ENCODE data around the gene PRKCE. TPM values are rescaled to one million over a fixed set of nuclear protein-coding genes. Genes with fewer than 3 reads are reported as not detected.

PRKCE gene
- total RNA-seq, 1 donor from 2014 or later: 18.4 TPM

- DNase-seq (ENCODE audit: low spot score in 2 of 2, unreplicated experiment in 2 of 2): no peak
- H3K4me1 Mint-ChIP-seq: peaks cover 9% of the 10 kb centered on the region
These were observed 575.1 kb downstream of the PRKCE start for GRCh38 chr2:46226620-46227019.

GRCh38 chr2:46227022-46227421 is 575.5 kb downstream of the PRKCE start:
- H3K4me1 Mint-ChIP-seq: peaks cover 9% of the 10 kb centered on the region
- no peak overlapping the region for H3K27ac Mint-ChIP-seq
- no peak for TF ChIP-seq CTCF (IDR thresholded peaks at IDR 0.05; ENCODE audit: unreplicated experiment)
- DNase-seq (ENCODE audit: low spot score in 2 of 2, unreplicated experiment in 2 of 2): no peak
- no peak overlapping the region for H3K4me3 Mint-ChIP-seq
- no peaks in the 10 kb centered on the region for H3K27me3 Mint-ChIP-seq (ENCODE audit: low read depth)
- peaks cover 12% of the 10 kb centered on the region for H3K9me3 Mint-ChIP-seq
- no peaks in the 10 kb centered on the region for H3K36me3 Mint-ChIP-seq

More at GRCh38 chr2:46226620-46227019, 575.1 kb downstream of the PRKCE start:
- Mint-ChIP-seq H3K27ac (no peak overlapping the region), H3K9me3 (peaks cover 12% of the 10 kb centered on the region), H3K4me3 (no peak overlapping the region), H3K27me3 (ENCODE audit: low read depth) (no peaks in the 10 kb centered on the region), H3K36me3 (no peaks in the 10 kb centered on the region)
- no peak for TF ChIP-seq CTCF (IDR thresholded peaks at IDR 0.05; ENCODE audit: unreplicated experiment)

- TF ChIP-seq CTCF (IDR thresholded peaks at IDR 0.05; ENCODE audit: unreplicated experiment): no peak
- H3K27ac Mint-ChIP-seq: no peak overlapping the region
- H3K4me3 Mint-ChIP-seq: no peak overlapping the region
- H3K27me3 Mint-ChIP-seq (ENCODE audit: low read depth): no peaks in the 10 kb centered on the region
- peaks cover 9% of the 10 kb centered on the region for H3K4me1 Mint-ChIP-seq
- peaks cover 9% of the 10 kb centered on the region for H3K9me3 Mint-ChIP-seq
- DNase-seq (ENCODE audit: low spot score in 2 of 2, unreplicated experiment in 2 of 2): no peak
- no peaks in the 10 kb centered on the region for H3K36me3 Mint-ChIP-seq
These were observed 576.3 kb downstream of the PRKCE start for GRCh38 chr2:46227674-46228289.

- no peak for TF ChIP-seq CTCF (IDR thresholded peaks at IDR 0.05; ENCODE audit: unreplicated experiment)
- no peaks in the 10 kb centered on the region for H3K36me3 Mint-ChIP-seq
- no peak for DNase-seq (ENCODE audit: low spot score in 2 of 2, unreplicated experiment in 2 of 2)
- H3K9me3 Mint-ChIP-seq: no peaks in the 10 kb centered on the region
- no peaks in the 10 kb centered on the region for H3K27me3 Mint-ChIP-seq (ENCODE audit: low read depth)
- H3K4me3 Mint-ChIP-seq: no peak overlapping the region
- no peak overlapping the region for H3K27ac Mint-ChIP-seq
- peaks cover 9% of the 10 kb centered on the region for H3K4me1 Mint-ChIP-seq
These were observed 577.9 kb downstream of the PRKCE start for GRCh38 chr2:46229134-46230063.

- Mint-ChIP-seq H3K9me3 (no peaks in the 10 kb centered on the region), H3K27me3 (ENCODE audit: low read depth) (no peaks in the 10 kb centered on the region), H3K4me3 (no peak overlapping the region), H3K4me1 (peaks cover 9% of the 10 kb centered on the region), H3K36me3 (no peaks in the 10 kb centered on the region), H3K27ac (no peak overlapping the region)
- DNase-seq (ENCODE audit: low spot score in 2 of 2, unreplicated experiment in 2 of 2): no peak
- no peak for TF ChIP-seq CTCF (IDR thresholded peaks at IDR 0.05; ENCODE audit: unreplicated experiment)
These were observed 578.7 kb downstream of the PRKCE start for GRCh38 chr2:46230115-46230571.

Data from mesothelial cell of epicardium (in vitro differentiated cells).